GDM1 (cell line): Measurements from ENCODE around the gene CHRM4.

Experiments used
- DNase-seq: peaks from one replicate; lab custom pipeline; 2025; lab: John Stamatoyannopoulos, UW

Gene CHRM4

DNA sequence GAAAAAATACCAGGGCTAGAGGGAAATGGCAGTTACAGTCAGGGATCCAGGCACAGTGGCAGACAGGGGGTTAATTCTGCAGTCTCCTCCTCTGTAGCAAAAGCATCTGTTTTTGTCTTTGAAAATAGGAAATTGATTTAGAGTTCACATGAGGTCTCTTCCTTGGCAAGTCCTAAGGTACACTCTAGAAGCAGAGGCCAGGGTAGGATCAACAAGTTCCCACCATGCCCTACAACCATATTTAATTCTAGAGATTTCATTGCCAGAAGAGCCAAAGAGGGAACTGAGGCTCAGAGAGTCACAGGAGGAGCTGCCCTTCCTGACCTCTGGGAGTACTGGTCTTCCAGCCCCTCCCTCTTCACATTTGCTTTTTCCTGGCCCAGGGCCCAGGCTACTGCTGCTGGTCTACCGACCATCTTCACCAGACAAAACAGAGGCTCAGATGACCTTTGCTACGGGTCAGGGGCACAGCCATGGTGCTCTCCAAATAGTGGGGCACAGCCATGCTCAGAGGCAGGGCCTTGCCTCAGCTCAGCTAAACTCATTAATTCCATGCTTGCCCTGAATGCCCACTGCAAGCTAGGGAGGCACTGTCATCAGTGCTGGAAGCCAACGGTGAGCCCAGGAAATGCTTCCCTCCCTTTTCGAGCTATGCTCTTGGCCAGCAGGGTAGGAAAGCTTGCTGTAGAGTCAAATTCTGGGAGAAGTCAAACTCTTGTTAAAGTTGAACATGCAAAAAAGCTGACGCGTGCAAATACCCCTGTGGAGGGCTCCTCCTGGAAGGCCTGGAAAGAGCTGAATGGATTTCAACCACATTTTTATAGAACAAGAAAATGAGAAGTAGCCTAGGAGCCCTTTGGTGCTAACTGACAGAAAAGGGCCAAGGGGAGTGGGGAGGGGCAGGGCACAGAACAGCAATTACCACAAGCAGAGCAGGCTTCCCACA, 11.7 kb upstream of the CHRM4 start:
- DNase-seq, result no peak

DNA sequence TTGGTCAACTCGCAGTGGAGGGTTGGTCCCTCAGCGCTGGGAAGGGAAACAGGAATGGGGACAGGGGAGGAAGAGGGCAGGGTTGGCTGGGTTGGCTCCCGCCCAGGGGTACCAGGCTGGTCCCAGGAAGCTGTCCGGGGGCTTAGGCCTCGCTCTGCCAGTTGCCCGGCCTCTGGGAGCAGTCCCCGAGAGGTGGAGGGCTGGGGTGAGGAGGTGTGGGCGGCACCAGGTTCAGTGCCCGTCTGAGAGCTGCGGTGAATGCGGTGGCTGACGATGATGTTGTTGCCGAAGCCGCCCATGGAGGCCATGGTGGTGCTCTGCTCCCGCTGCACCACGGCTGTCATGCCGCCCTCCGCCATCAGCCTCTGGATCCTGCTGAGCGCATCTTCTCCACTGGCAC, 6.0 kb upstream of the CHRM4 start:
- no peak for DNase-seq

DNA sequence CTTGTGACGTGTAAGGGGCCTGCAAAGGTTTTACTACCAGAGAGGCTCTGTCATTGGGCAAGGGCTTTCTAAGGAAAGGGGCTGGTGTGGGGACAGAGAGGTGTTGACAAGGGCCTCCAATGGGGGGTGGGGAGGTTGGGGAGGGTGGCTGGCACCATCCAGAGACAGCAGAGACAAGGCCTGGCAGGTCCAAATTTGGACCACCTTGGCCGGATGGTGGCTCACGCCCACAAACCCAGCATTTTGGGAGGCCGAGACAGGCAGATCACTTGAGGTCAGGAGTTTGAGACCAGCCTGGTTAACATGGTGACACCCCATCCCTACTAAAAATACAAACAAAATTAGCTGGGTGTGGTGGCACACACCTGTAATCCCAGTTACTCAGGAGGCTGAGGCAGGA, 2.2 kb upstream of the CHRM4 start:
- DNase-seq, result no peak

DNA sequence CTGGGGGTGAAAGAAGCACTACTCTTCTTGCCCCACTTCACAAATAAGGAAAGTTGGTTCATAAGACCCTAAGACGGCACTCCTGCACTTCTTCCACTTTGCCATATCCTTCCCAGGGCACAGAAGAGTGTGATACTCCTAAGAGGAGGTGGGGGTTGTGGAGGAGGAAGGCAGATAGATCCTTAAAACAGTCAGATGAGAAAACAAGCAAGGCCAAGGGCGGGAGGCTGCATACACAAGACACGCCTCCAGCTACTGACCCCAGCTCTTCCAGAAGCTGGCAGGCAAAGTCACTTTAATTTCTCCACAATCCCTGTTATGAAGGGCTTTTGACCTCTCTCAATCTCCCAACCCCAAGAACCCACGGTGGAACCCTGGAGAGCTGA, 1.6 kb upstream of the CHRM4 start:
- DNase-seq, result no peak

DNA sequence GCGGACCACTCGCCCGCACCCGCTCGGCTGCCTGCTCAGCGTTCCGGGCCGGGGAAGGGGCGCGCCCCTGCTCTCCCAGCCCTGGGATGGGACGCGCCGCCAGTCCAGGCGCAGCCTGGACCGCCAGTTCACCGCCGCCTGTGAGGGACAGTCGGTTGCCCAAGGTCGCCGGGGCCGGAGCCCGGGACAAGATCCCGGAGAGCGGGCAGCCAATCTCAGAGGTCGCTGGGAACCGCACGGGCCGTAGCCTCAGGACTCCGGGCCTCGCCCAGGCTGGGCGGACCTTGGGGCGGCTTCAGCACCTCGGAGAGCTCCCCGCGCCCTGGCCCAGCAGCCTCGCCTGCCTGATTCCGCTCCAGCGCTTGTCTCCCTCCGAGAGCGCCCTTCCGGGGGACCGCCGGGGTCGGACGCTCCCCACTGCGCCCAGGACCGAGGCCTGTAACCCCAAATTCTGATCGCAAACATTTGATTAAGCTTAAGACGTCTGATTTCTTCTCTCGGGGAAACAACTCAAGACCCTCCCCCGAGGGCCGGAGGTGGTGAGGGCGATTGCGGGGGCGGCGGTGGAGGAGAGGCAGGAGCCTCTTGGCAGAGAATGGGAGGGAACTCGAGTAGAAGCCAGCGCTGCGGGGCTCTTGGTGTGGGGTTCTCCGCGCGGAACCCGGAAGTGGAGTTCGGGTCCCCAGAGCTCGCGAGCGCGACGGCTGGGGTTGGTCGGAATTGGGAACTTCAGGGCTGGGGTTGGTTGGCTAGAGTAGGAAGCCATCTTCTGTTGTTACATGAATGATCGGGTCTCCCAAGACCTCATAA, 1.1 kb upstream of the CHRM4 start:
- peak; percentile 70 for DNase-seq

DNA sequence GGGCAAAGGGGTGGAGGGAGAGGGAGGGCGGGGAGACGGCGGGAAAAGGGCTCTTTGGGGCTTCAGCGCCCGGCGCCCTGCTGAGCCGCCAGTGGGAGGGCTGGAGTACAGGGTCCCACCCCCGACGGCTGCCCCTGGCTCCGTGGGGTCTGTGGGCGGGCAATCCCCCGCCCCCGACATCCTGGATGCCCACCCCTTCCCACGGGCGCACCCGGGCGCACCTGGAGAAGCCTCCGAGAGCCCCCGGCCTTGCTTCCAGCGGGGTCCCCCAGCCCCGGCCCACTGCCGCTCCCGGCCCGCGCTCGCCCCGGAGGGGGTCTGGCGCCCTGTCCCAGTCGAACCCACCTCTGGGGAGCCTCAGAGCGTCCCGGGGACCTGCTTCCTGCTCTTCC, 394 bp downstream of the CHRM4 start:
- DNase-seq, result no peak

DNA sequence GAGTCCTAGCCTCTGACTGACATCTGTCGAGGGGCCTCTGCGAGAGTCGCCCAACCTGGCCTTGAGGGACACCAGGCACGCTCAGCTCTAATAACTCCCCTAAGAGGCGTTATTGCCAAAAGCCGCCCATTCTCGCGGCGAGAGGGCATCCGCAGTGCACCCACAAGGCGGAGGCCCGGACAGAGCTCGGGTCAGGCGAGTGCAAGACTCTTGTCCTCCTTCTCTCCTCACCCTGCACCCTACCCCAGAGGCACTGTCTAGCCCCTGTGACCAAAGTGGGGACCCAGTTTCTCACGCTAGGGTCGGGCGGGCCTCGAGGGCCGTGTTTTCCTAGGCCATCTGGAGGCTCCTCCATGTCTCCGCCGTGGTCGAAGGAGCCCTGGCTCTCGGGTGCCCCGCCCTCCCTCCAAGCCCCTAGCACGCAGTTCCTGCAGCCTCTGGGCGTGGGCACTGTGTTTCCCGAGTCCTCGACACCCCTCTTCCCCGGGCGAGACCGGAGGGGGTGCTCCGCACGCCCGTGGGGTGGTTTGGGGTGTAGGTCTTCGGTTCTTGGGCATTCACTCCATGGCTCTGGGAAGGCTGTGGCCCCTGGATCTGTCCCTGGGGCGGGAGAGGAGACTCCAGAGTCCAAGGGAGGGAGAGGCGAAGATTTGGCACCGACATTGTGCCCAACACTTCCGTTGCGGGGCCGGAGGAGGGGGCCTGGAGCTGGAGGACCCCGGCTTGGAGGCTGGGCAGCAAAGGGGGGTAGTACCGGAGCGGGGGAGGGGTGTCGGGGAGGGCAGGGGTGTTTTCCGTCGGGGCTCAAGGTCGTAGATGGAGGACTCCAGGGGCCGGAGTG, 1.0 kb downstream of the CHRM4 start:
- no peak for DNase-seq

DNA sequence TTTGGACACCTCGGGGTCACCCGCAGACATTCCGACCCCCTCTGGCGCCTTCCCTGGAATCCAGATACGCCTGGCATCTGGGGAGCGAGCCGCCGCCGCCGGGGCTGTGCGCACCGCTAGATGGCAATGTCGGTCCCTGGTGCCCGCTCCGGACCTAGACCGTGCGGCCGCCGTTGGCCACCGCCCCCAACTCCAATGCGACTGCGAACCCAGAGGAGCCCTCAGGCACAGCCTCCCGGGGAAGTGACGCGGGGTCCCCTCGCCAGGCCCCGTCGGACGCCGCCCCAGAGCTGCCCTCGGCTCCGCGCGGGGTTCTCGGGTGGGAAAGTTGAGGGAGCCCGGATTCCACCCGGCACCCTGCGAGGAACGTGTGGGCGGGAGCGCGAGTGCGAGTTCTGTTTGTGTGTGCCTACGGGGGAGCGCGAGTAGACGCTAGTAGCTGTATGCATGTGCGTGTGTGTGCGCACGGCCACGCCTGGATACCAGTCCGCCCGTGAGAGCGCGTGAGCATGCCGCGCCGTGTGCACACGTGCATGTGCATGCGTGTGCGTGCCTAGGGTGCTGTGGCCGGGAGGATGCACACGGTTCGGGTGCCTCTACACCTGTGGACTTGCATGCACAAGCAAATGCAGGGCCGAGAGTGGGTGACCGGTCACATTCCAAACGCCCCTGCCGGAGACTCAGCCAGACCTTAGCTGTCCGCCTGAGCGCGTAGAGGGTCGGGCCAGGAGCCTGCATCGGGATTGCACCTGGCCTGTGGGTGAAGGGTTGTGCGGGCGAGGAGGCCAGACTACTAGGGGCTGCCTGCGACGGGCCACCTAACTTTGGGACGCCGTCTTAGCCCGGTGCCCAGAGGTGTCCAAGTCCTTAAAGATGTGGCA, 1.9 kb downstream of the CHRM4 start:
- peak; percentile 48 for DNase-seq

DNA sequence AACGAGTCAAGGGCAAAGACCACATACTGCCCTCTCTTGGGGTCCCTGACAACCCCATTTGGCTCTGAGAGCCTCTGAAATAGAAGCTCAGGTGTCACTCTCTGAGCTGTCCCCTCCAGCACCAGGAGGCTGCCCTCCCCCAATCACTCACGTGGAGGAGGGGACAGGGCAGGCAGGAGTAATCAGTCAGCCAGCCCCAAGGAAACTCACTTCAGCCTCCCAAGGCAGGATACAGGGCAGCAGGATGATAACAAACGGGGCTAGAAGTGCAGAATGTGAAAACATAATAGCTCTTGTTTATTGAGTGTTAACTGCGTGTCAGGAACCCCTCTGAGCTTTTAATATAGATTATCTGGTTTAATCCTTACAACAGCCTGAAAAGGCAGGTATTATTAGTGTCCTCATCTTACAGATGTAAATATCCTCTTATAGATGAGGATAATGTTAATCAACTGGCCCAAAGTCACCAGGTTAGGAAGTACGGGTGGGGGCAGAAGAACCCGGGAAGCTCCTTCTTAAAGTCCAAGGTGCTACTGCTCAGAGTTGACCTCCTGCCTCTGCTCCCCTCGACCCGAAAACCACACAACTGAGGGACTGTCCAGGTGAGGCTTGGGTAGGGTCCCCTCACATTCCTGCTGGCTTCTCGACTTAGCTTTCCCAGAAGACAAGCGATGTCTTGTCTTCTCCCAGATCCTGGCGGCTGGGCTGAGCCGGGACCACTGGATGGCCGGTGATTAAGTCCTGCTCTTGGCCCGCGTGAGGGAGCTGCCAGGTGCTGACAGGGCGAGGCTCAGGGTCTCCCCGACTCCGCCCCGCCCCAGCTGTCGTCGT, 2.7 kb downstream of the CHRM4 start:
- DNase-seq, result no peak

DNA sequence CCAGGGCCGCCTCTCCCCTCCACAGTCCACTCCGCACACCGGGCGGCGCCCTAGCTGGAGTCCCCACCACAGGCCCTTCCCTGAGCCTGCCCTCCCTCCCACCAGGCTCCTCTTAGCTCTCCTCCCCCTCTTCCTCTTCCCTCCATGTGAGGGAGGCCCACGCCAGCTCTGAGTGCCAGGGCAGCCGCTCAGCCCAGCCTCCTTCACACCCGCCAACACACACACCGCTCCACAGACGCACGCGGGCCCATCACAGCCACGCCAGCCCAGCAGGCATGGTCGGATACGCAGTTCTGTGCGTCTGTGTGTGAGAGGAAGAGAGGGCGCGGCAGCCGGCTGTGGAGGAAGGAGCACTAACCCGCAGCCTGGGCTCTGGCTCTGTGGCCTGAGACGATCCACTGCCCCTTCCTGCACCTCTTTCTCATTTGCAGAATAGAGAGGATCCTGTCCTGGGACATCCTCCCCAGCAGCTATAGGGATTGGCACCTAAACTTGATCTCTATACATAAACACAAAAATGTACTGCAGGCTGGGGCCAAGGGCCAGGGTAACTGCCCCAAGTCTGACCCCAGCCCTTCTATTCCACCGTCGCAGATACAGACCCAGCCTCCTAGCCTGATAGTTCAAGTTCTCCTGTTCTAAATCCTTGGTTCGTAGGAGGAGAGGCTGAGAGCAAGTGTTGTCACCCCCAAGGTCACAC, 3.5 kb downstream of the CHRM4 start:
- peak; percentile 40 for DNase-seq

DNA sequence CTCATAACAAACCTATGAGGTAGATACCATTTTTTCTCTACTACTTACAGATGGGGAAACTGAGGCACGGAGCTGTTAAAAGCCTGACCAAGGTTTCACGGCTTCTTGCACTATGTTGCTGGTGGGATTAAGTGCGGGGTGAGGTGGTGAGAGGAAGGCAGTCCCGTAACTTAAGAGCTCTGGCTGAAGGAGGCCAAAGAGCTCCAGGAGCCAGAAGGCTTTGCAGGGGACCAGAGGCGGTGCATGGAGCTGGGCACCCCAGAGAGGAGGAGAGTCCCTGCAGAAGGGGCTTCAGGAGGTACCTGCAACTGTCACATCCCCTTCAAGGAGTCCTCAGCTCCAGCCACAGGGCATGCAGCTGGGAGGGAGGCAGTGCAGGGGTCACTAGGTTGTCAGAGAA, 4.1 kb downstream of the CHRM4 start:
- no peak for DNase-seq

DNA sequence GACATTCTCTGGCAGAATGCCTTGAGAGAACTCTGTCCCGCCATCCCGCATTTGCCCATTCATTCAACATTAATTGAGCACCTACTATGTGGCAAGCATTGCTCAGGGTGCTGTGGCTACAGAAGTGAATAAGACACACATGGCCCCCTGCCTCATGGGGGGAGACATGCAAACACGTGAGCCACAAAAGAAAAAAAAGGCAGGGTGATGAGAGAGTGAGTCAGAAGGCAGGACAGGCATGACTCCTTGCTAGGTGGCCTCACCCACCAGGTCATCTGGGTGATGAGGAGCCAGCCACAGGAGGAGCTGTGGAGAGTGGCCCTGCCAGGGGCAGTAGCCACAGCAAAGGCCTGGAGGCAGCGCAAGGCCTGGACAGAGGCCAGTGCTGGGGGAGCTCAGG, 4.9 kb downstream of the CHRM4 start:
- DNase-seq, result no peak

DNA sequence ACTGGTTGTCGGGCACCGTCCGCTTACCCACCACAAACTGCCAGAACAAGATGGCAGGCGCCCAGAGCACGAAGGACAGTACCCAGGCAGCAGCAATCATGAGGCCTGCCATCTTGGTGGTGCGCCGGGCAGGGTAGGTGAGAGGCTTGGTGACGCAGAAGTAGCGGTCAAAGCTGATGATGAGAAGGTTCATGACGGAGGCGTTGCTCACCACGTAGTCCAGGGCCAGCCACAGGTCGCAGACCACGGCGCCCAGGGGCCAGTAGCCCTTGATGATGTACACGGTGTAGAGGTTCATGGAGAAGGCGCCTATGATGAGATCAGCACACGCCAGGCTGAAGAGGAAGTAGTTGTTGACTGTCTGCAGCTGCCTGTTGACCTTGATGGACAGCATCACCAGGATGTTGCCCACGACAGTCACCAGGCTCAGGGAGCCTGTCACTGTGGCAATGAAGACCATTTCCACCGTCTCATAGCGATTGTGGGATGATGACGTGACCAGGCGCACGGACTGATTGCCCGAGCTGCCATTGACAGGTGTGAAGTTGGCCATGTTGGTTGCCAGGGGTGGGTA, 5.5 kb downstream of the CHRM4 start:
- no peak for DNase-seq

DNA sequence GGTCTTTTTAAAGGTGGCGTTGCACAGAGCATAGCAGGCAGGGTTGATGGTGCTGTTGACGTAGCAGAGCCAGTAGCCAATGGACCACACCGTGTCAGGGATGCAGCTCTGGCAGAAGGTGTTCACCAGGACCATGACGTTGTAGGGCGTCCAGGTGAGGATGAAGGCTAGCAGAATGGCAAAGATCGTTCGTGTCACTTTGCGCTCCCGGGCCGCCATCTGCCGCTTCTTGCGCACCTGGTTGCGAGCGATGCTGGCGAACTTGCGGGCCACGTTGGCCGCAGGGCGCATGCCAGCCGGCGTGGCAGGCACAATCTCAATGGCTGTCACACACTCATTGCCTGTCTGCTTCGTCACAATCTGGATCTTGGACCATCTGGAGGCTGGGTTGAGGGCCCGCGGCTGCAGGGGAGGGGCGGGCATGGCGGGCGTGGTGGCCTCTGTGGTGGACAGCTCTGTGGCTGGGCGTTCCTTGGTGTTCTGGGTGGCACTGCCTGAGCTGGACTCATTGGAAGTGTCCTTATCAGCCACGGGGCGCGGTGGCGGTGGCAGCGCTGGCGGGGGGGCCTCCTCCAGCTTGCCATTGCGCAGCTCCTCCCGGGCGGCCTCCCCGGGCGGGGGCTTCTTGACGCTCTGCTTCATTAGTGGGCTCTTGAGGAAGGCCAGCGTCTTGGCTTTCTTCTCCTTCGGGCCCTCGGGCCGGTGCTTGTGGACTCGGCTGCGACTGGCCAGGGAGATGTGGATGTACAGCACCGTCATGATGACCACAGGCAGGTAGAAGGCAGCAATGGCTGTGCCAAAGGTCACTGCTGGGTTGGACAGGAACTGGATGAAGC, 6.2 kb downstream of the CHRM4 start:
- no peak for DNase-seq

DNA sequence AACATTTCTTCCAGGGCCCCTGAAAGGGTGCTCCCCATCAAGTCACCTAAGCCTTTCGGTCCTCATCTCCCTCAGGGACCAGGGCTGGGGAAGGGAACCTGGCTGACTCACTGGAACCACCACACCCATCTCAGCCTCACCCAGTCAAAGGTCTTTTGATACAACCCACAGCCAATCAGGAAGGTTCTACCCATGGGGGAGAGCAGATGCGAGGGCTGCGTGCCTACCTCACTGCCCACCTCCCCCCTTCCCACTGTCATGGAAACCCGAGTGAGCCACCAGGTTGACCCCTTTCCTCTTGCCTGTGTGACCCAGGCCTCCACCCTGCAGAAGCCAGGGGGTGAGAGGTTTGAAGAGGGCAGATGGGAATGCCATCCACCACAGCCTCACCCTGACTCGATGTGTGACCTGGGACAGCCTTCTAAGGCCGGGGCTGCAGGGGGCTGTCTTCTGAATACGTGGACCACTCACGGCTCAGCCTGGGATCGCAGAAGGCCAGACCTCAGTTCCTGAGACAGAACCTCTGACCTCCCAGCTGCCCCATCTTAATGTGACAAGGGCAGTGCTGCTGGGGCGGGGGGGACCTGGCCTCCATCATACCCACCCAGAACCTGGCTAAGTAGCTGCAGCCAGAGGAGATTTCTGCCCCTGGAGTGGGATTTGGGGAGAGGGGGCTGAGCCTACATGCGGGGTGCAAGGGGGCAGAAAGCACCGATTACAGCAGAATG, 7.4 kb downstream of the CHRM4 start:
- no peak for DNase-seq

DNA sequence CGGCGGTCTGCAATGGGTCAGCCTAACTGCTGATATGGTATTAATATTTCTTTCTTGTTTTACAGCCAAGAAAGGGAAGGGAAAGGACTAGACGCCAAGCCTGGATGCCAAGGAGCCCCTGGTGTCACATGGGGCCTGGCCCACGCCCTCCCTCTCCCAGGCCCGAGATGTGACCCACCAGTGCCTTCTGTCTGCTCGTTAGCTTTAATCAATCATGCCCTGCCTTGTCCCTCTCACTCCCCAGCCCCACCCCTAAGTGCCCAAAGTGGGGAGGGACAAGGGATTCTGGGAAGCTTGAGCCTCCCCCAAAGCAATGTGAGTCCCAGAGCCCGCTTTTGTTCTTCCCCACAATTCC, 8.2 kb downstream of the CHRM4 start:
- no peak for DNase-seq

DNA sequence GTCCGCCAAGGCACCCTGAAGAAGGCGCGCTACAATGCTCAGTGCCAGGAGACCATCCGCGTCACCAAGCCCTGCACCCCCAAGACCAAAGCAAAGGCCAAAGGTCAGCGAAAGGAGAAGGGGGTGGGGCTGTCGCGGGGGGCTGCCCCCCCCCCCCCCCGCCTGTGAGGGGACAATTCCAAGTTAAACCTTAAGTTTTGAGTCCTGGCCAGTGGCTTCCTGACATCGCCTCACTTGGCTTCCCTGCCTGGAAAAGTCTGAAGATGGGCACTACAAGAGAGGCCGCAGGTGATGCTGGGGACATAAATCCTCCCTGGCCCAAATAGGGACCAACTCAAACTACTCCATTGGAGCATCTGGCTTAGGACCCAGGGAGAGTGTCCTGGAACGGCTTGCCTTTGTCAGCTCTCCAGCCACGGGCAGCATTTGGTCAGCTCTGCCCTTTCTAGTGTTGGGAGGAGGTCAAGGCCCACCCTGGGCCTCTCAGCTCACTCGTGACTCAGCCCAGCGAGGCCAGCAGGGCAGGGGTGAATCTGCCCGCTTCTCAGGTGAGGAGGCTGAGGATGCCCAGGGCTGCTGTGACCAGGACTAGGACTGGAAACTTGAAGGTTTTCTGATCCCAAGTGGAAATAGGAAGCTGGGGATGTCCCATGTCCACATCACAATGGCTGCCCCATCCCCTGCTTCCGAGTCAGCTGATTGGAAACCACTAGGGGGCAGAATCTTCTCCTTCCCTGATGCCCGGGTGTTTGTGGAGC, 8.8 kb downstream of the CHRM4 start:
- DNase-seq, result no peak
